ENCODE measurements around the gene STAG3. TPM values are rescaled to one million over a fixed set of nuclear protein-coding genes. Genes with fewer than 3 reads are reported as not detected.
A peak's percentile ranks its signal among the peaks of the same experiment; 100 is the strongest.

STAG3 gene
- polyA plus RNA-seq, 1 donor from 2014 or later, result 0.64 TPM

GRCh38 chr7:100163871-100164270, 13.8 kb upstream of the STAG3 start:
- Histone ChIP-seq H3K27me3 (ENCODE audit: insufficient read depth, low read depth, low read length) (no peaks in the 10 kb centered on the region), H3K79me2 (replicated peaks; ENCODE audit: insufficient read depth, low read length) (no peaks in the 10 kb centered on the region), H3K4me3 (ENCODE audit: low read length) (no peak overlapping the region), H3K9ac (ENCODE audit: low read length) (no peak overlapping the region), H3K4me2 (ENCODE audit: low read length) (no peak overlapping the region), H2AFZ (ENCODE audit: low read depth, low read length) (no peak overlapping the region), H3K27ac (ENCODE audit: low read length) (no peak overlapping the region), H3F3A (ENCODE audit: insufficient read depth, low read length, poor library complexity, severe bottlenecking) (no peaks in the 10 kb centered on the region), H3K9me3 (ENCODE audit: low read length) (no peaks in the 10 kb centered on the region), H4K20me1 (ENCODE audit: insufficient read depth) (no peaks in the 10 kb centered on the region), H3K9me2 (ENCODE audit: insufficient read depth, low read length) (no peaks in the 10 kb centered on the region), H3K36me3 (ENCODE audit: insufficient read depth, low read length) (no peaks in the 10 kb centered on the region)
- no peak for TF ChIP-seq MXI1 (conservative IDR thresholded peaks at IDR 0.05; ENCODE audit: poor library complexity, severe bottlenecking)
- TF ChIP-seq POLR2AphosphoS5 (IDR thresholded peaks at IDR 0.05), result no peak
- TF ChIP-seq, protein P1, sequence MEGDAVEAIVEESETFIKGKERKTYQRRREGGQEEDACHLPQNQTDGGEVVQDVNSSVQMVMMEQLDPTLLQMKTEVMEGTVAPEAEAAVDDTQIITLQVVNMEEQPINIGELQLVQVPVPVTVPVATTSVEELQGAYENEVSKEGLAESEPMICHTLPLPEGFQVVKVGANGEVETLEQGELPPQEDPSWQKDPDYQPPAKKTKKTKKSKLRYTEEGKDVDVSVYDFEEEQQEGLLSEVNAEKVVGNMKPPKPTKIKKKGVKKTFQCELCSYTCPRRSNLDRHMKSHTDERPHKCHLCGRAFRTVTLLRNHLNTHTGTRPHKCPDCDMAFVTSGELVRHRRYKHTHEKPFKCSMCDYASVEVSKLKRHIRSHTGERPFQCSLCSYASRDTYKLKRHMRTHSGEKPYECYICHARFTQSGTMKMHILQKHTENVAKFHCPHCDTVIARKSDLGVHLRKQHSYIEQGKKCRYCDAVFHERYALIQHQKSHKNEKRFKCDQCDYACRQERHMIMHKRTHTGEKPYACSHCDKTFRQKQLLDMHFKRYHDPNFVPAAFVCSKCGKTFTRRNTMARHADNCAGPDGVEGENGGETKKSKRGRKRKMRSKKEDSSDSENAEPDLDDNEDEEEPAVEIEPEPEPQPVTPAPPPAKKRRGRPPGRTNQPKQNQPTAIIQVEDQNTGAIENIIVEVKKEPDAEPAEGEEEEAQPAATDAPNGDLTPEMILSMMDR (IDR thresholded peaks at IDR 0.05; ENCODE audit: poor library complexity, severe bottlenecking), result no peak
- TF ChIP-seq TAF1 (IDR thresholded peaks at IDR 0.05; ENCODE audit: low read depth), result no peak
- TF ChIP-seq RAD21 (conservative IDR thresholded peaks at IDR 0.05), result no peak
- no peak for TF ChIP-seq EZH2 (IDR thresholded peaks at IDR 0.05; ENCODE audit: borderline replicate concordance, insufficient read depth, low read length, poor library complexity, severe bottlenecking)
- TF ChIP-seq EP300 (conservative IDR thresholded peaks at IDR 0.05; ENCODE audit: poor library complexity, severe bottlenecking), result no peak
- no peak for TF ChIP-seq REST (IDR thresholded peaks at IDR 0.05; ENCODE audit: borderline replicate concordance)
- TF ChIP-seq SMC3 (conservative IDR thresholded peaks at IDR 0.05; ENCODE audit: poor library complexity), result no peak

GRCh38 chr7:100166317-100166940, 11.3 kb upstream of the STAG3 start:
- Histone ChIP-seq H3K9me3 (ENCODE audit: low read length) (no peaks in the 10 kb centered on the region), H4K20me1 (ENCODE audit: insufficient read depth) (no peaks in the 10 kb centered on the region), H3K9me2 (ENCODE audit: insufficient read depth, low read length) (no peaks in the 10 kb centered on the region), H3K4me3 (ENCODE audit: low read length) (no peak overlapping the region), H3K79me2 (replicated peaks; ENCODE audit: insufficient read depth, low read length) (no peaks in the 10 kb centered on the region), H2AFZ (ENCODE audit: low read depth, low read length) (no peak overlapping the region), H3K9ac (ENCODE audit: low read length) (no peak overlapping the region), H3K4me2 (ENCODE audit: low read length) (no peak overlapping the region), H3K36me3 (ENCODE audit: insufficient read depth, low read length) (no peaks in the 10 kb centered on the region), H3K27me3 (ENCODE audit: insufficient read depth, low read depth, low read length) (no peaks in the 10 kb centered on the region), H3F3A (ENCODE audit: insufficient read depth, low read length, poor library complexity, severe bottlenecking) (no peaks in the 10 kb centered on the region), H3K27ac (ENCODE audit: low read length) (no peak overlapping the region)
- TF ChIP-seq POLR2AphosphoS5 (IDR thresholded peaks at IDR 0.05) (peak; percentile 16), RAD21 (conservative IDR thresholded peaks at IDR 0.05) (no peak), REST (IDR thresholded peaks at IDR 0.05; ENCODE audit: borderline replicate concordance) (no peak)
